Left renal pelvis (tissue), 4 donors: ENCODE measurements around the gene ATPAF2. TPM values are rescaled to one million over a fixed set of nuclear protein-coding genes. Genes with fewer than 3 reads are reported as not detected.

Experiments
- DNase-seq, 4 donors: peaks; one replicate each; pipeline ENCODE4 v3.0.0-alpha.2; 2013; ENCODE audit warnings: low read depth in 4 of 4, low spot score in 3 of 4
- polyA plus RNA-seq, 4 donors: library from polyadenylated mRNA; unstranded; fragments of 120-200 nt; gene quantifications; one replicate each; pipeline ENCODE4 v1.2.1, GENCODE V29; 2013; ENCODE audit not compliant: insufficient read length in 4 of 4

ATPAF2 gene
- polyA plus RNA-seq, 4 donors: 17.4 to 35.4 (median 21.9) TPM

GRCh38 chr17:18040261-18040858 is 1.4 kb upstream of the ATPAF2 start:
- no peak for DNase-seq

GRCh38 chr17:18039535-18040260 is 730 bp upstream of the ATPAF2 start:
- DNase-seq: no peak

GRCh38 chr17:18038149-18038850 is 668 bp downstream of the ATPAF2 start:
- DNase-seq: no peak

- no peak for DNase-seq
Observed at GRCh38 chr17:18037486-18037885, 1.5 kb downstream of the ATPAF2 start.

GRCh38 chr17:18035704-18036103 is 3.3 kb downstream of the ATPAF2 start:
- DNase-seq: no peak

- peak; percentile 42 to 70 (median 57) for DNase-seq
Observed at GRCh38 chr17:18033442-18034099, 5.4 kb downstream of the ATPAF2 start.

- no peak for DNase-seq
Observed at GRCh38 chr17:18031955-18032354, 7.0 kb downstream of the ATPAF2 start.

- DNase-seq: no peak
Observed at GRCh38 chr17:18028952-18029540, 9.9 kb downstream of the ATPAF2 start.

- no peak for DNase-seq
Observed at GRCh38 chr17:18028114-18028951, 10.6 kb downstream of the ATPAF2 start.

GRCh38 chr17:18027280-18027679 is 11.7 kb downstream of the ATPAF2 start:
- DNase-seq: no peak

GRCh38 chr17:18025945-18026776 is 12.8 kb downstream of the ATPAF2 start:
- no peak for DNase-seq

- DNase-seq: no peak
Observed at GRCh38 chr17:18025241-18025944, 13.6 kb downstream of the ATPAF2 start.

GRCh38 chr17:18021372-18021771 is 17.6 kb downstream of the ATPAF2 start:
- no peak for DNase-seq

- DNase-seq: no peak
Observed at GRCh38 chr17:18020971-18021370, 18.0 kb downstream of the ATPAF2 start.

- DNase-seq: no peak
Observed at GRCh38 chr17:18019838-18020154, 19.2 kb downstream of the ATPAF2 start.

- no peak for DNase-seq
Observed at GRCh38 chr17:18018411-18018921, 20.5 kb downstream of the ATPAF2 start.

GRCh38 chr17:18017958-18018357 is 21.0 kb downstream of the ATPAF2 start:
- no peak for DNase-seq

- no peak for DNase-seq
Observed at GRCh38 chr17:18016426-18016825, 22.5 kb downstream of the ATPAF2 start.
